ENCODE data around the gene SLC66A2.

DNA sequence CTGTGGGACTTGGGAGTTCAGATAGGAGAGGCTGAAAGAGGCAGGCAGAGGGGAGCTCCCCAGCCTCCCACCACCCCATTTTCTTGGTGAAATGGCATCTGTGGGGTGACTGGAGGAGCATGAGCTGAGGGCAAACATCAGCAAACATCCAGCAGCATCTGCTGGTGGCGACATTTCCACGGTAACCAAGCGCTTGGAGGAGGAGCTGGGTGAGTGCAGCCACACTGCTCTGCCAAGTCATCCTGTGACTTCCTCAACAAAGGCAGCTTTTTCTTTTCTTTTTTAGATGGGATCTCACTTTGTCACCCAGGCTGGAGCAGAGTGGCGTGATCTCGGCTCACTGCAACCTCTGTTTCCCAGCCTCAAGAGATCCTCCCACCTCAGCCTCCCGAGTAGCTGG, 31.3 kb upstream of the SLC66A2 start:
- TF ChIP-seq, protein P1, sequence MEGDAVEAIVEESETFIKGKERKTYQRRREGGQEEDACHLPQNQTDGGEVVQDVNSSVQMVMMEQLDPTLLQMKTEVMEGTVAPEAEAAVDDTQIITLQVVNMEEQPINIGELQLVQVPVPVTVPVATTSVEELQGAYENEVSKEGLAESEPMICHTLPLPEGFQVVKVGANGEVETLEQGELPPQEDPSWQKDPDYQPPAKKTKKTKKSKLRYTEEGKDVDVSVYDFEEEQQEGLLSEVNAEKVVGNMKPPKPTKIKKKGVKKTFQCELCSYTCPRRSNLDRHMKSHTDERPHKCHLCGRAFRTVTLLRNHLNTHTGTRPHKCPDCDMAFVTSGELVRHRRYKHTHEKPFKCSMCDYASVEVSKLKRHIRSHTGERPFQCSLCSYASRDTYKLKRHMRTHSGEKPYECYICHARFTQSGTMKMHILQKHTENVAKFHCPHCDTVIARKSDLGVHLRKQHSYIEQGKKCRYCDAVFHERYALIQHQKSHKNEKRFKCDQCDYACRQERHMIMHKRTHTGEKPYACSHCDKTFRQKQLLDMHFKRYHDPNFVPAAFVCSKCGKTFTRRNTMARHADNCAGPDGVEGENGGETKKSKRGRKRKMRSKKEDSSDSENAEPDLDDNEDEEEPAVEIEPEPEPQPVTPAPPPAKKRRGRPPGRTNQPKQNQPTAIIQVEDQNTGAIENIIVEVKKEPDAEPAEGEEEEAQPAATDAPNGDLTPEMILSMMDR (IDR thresholded peaks at IDR 0.05) = no peak
- TF ChIP-seq POLR2A (IDR thresholded peaks at IDR 0.05) = no peak

All from lower leg skin (tissue), 3 donors.